NB4 (cell line): ENCODE results near the gene SUPT7L.

Experiments used
- CTCF ChIP-seq: IDR thresholded peaks from one replicate; pipeline ENCODE4 v1.5.1; 2012; ENCODE audit warnings: low read depth, low read length
- MAX ChIP-seq: IDR thresholded peaks from 2 replicates; pipeline ENCODE4 v1.6.1; 2011; ENCODE audit warnings: low read depth, low read length
- MYC ChIP-seq: IDR thresholded peaks from 2 replicates; pipeline ENCODE4 v1.6.1; 2011; ENCODE audit warnings: low read depth, low read length
- POLR2A ChIP-seq: IDR thresholded peaks from 2 replicates; pipeline ENCODE4 v1.6.1; 2011; ENCODE audit warnings: mild to moderate bottlenecking; ENCODE audit not compliant: insufficient read length; ENCODE audit errors: extremely low read depth

- TF ChIP-seq CTCF (no peak), POLR2A (no peak), MYC (no peak), MAX (no peak)
These were observed 42.6 kb upstream of the SUPT7L start for GRCh38 chr2:27705851-27706622.
